Ishikawa (cell line): Measurements from ENCODE around the gene ZNF221.

Source experiments
- CEBPB ChIP-seq: IDR thresholded peaks from 2 replicates; pipeline ENCODE4 v1.6.1; 2012
- NFIC ChIP-seq: IDR thresholded peaks from 2 replicates; pipeline ENCODE4 v1.6.1; 2012
- REST ChIP-seq: IDR thresholded peaks from 2 replicates; pipeline ENCODE4 v1.6.1; 2012; ENCODE audit warnings: low read depth, mild to moderate bottlenecking
- TEAD4 ChIP-seq: IDR thresholded peaks from 2 replicates; pipeline ENCODE4 v1.6.1; 2012
- YY1 ChIP-seq: IDR thresholded peaks from 2 replicates; pipeline ENCODE4 v1.6.1; 2012; ENCODE audit warnings: low read depth

DNA sequence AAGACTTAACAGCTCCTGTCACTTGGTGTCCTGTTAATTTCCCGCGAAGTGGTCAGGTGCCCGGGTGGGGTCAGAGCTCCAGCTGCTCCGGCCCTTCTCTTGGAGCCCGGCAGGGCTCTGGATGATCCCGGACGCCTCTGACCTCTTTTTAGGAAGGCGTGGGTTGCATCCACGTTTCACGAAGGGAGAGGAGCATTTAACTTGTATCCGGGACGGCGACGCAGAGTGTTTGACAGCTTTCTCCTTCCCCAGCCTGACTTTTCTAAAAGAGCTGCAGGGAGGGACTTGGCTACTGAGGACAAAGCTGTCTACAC lies 33.6 kb downstream of the ZNF221 start:
- TF ChIP-seq REST, result no peak
- no peak for TF ChIP-seq CEBPB
- no peak for TF ChIP-seq TEAD4
- no peak for TF ChIP-seq YY1
- TF ChIP-seq NFIC, result no peak
